ENCODE measurements around the gene OR11H6. TPM values are rescaled to one million over a fixed set of nuclear protein-coding genes. Genes with fewer than 3 reads are reported as not detected.

Gene OR11H6
- total RNA-seq, 2 donors from 2014 or later, result not detected

DNA sequence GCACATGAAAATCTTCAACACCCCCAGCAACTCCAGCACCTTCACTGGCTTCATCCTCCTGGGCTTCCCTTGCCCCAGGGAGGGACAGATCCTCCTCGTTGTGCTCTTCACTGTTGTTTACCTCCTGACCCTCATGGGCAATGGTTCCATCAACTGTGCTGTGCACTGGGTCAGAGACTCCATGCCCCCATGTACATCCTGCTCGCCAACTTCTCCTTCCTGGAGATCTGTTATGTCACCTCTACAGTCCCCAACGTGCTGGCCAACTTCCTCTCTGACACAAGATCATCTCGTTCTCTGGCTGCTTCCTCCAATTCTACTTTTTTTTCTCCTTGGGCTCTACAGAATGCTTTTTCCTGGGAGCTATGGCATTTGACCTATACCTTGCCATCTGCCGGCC, 44.3 kb upstream of the OR11H6 start:
- no peak overlapping the region for H3K4me3 Mint-ChIP-seq
- peaks cover 71% of the 10 kb centered on the region for H3K9me3 ChIP-seq (ENCODE audit: control insufficient read depth, low read length)
- peaks cover 90% of the 10 kb centered on the region for H3K9me3 Mint-ChIP-seq
- no peaks in the 10 kb centered on the region for H3K27me3 ChIP-seq (ENCODE audit: control insufficient read depth, insufficient read depth, low read length, poor library complexity, severe bottlenecking)
- H3K27me3 Mint-ChIP-seq (ENCODE audit: insufficient read depth), result no peaks in the 10 kb centered on the region
- TF ChIP-seq, protein P1, sequence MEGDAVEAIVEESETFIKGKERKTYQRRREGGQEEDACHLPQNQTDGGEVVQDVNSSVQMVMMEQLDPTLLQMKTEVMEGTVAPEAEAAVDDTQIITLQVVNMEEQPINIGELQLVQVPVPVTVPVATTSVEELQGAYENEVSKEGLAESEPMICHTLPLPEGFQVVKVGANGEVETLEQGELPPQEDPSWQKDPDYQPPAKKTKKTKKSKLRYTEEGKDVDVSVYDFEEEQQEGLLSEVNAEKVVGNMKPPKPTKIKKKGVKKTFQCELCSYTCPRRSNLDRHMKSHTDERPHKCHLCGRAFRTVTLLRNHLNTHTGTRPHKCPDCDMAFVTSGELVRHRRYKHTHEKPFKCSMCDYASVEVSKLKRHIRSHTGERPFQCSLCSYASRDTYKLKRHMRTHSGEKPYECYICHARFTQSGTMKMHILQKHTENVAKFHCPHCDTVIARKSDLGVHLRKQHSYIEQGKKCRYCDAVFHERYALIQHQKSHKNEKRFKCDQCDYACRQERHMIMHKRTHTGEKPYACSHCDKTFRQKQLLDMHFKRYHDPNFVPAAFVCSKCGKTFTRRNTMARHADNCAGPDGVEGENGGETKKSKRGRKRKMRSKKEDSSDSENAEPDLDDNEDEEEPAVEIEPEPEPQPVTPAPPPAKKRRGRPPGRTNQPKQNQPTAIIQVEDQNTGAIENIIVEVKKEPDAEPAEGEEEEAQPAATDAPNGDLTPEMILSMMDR (conservative IDR thresholded peaks at IDR 0.05), result no peak
- no peak overlapping the region for H3K9ac ChIP-seq (ENCODE audit: extremely low read depth, low read length, poor library complexity, severe bottlenecking)
- WGBS, 2 experiments (ENCODE audit: insufficient coverage in 1 of 2, insufficient read length in 1 of 2), result 45 to 58% methylated on average over 5 of the region's 5 CpGs
- H3K27ac ChIP-seq (ENCODE audit: low read depth, low read length), result no peak overlapping the region
- no peaks in the 10 kb centered on the region for H3K36me3 Mint-ChIP-seq (ENCODE audit: low read depth)
- H3K4me3 ChIP-seq (ENCODE audit: low read length), result no peak overlapping the region
- no peaks in the 10 kb centered on the region for H3K4me1 ChIP-seq (ENCODE audit: control insufficient read depth, insufficient read depth, low read length)
- no peak for DNase-seq
- H3K27ac Mint-ChIP-seq, result no peak overlapping the region
- no peaks in the 10 kb centered on the region for H3K36me3 ChIP-seq (ENCODE audit: control insufficient read depth, insufficient read depth, low read length)
- no peaks in the 10 kb centered on the region for H3K4me1 Mint-ChIP-seq

DNA sequence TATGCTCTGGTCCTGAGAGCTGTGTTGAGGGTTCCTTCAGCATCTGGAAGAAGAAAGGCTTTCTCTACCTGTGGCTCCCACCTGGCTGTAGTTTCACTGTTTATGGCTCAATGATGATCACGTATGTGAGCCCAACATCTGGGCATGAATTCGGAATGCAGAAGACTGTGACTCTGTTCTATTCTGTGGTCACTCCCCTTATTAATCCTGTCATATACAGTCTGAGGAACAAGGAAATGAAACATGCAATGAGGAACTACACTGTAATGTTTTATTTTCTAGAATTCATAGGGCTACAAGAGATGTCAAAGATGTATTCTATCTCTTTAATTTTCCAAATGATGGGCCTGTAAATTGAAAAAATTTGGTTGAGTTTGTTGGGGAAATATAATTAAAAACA, 43.6 kb upstream of the OR11H6 start:
- Mint-ChIP-seq H3K9me3 (peaks cover 90% of the 10 kb centered on the region), H3K27me3 (ENCODE audit: insufficient read depth) (no peaks in the 10 kb centered on the region), H3K36me3 (ENCODE audit: low read depth) (no peaks in the 10 kb centered on the region), H3K27ac (no peak overlapping the region), H3K4me1 (no peaks in the 10 kb centered on the region), H3K4me3 (no peak overlapping the region)
- Histone ChIP-seq H3K4me1 (ENCODE audit: control insufficient read depth, insufficient read depth, low read length) (no peaks in the 10 kb centered on the region), H3K27me3 (ENCODE audit: control insufficient read depth, insufficient read depth, low read length, poor library complexity, severe bottlenecking) (no peaks in the 10 kb centered on the region), H3K36me3 (ENCODE audit: control insufficient read depth, insufficient read depth, low read length) (no peaks in the 10 kb centered on the region), H3K9ac (ENCODE audit: extremely low read depth, low read length, poor library complexity, severe bottlenecking) (no peak overlapping the region), H3K27ac (ENCODE audit: low read depth, low read length) (no peak overlapping the region), H3K4me3 (ENCODE audit: low read length) (no peak overlapping the region), H3K9me3 (ENCODE audit: control insufficient read depth, low read length) (peaks cover 77% of the 10 kb centered on the region)
- DNase-seq, result no peak
- TF ChIP-seq, protein P1 (conservative IDR thresholded peaks at IDR 0.05), result no peak
- 70 to 100% methylated on average over 1 to 2 of the region's 2 CpGs for WGBS, 2 experiments (ENCODE audit: insufficient coverage in 1 of 2, insufficient read length in 1 of 2)

DNA sequence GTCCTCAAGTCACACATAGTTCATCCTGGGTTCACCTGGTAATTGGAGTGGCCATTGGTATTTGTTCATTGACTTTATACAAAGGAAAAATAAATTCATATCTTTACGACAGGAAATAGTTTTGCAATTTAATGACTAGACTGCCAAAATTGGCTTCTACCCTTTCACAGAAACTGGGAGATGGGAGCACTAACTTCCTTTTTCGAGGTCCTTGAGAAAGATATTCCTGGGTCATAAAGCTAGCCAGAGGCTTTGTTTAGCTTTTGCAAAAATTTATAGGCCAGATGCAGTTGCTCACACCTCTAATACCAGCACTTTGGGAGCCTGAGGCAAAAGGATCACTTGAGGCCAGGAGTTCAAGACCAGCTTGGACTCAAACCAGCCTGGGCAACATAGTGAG, 43.0 kb upstream of the OR11H6 start:
- Mint-ChIP-seq H3K9me3 (peaks cover 87% of the 10 kb centered on the region), H3K27me3 (ENCODE audit: insufficient read depth) (no peaks in the 10 kb centered on the region), H3K27ac (no peak overlapping the region), H3K4me1 (no peaks in the 10 kb centered on the region), H3K4me3 (no peak overlapping the region), H3K36me3 (ENCODE audit: low read depth) (no peaks in the 10 kb centered on the region)
- DNase-seq, result no peak
- H3K4me3 ChIP-seq (ENCODE audit: low read length), result no peak overlapping the region
- H3K9me3 ChIP-seq (ENCODE audit: control insufficient read depth, low read length), result peaks cover 75% of the 10 kb centered on the region
- H3K27ac ChIP-seq (ENCODE audit: low read depth, low read length), result no peak overlapping the region
- TF ChIP-seq, protein P1 (conservative IDR thresholded peaks at IDR 0.05), result no peak
- WGBS, 2 experiments (ENCODE audit: insufficient coverage in 1 of 2, insufficient read length in 1 of 2), result 50 to 72% methylated on average over 2 of the region's 2 CpGs
- no peaks in the 10 kb centered on the region for H3K27me3 ChIP-seq (ENCODE audit: control insufficient read depth, insufficient read depth, low read length, poor library complexity, severe bottlenecking)
- H3K4me1 ChIP-seq (ENCODE audit: control insufficient read depth, insufficient read depth, low read length), result no peaks in the 10 kb centered on the region
- H3K36me3 ChIP-seq (ENCODE audit: control insufficient read depth, insufficient read depth, low read length), result no peaks in the 10 kb centered on the region
- H3K9ac ChIP-seq (ENCODE audit: extremely low read depth, low read length, poor library complexity, severe bottlenecking), result no peak overlapping the region

Data from endodermal cell (in vitro differentiated cells).